GM19395 (cell line): ENCODE measurements around the gene C10orf67.

Experiments
- ATAC-seq: cut with Tn5 transposase; IDR thresholded peaks from one replicate; pipeline ENCODE4 v1.9.1; 2021; ENCODE audit warnings: mild to moderate bottlenecking, moderate library complexity; ENCODE audit not compliant: unreplicated experiment

Gene C10orf67

GRCh38 chr10:23199768-23200511 lies 144.7 kb downstream of the C10orf67 start:
- no peak for ATAC-seq

GRCh38 chr10:23198940-23199767 lies 145.4 kb downstream of the C10orf67 start:
- ATAC-seq: no peak

GRCh38 chr10:23198610-23198939 lies 146.0 kb downstream of the C10orf67 start:
- ATAC-seq: no peak

GRCh38 chr10:23197416-23197861 lies 147.2 kb downstream of the C10orf67 start:
- no peak for ATAC-seq

DNA sequence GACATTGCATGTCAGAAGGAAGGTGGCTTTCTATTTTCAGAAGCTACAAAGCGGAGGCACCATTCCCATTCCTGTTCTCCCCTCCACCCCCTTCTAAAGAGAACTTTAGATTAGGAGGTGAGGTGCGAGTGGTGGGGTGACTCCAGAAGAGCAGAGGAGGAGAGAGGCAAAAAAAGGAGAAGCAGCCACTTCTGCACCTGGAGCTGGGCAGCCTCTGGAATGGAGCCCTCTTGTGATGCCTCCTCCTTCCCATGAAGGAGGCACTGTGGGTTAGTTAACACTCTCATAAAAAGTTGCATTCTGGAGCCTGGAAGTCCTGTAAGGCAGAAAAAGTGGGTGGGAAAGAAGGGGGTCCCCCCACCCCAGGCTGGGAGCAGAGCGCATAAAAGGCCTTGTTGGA lies 147.7 kb downstream of the C10orf67 start:
- no peak for ATAC-seq

DNA sequence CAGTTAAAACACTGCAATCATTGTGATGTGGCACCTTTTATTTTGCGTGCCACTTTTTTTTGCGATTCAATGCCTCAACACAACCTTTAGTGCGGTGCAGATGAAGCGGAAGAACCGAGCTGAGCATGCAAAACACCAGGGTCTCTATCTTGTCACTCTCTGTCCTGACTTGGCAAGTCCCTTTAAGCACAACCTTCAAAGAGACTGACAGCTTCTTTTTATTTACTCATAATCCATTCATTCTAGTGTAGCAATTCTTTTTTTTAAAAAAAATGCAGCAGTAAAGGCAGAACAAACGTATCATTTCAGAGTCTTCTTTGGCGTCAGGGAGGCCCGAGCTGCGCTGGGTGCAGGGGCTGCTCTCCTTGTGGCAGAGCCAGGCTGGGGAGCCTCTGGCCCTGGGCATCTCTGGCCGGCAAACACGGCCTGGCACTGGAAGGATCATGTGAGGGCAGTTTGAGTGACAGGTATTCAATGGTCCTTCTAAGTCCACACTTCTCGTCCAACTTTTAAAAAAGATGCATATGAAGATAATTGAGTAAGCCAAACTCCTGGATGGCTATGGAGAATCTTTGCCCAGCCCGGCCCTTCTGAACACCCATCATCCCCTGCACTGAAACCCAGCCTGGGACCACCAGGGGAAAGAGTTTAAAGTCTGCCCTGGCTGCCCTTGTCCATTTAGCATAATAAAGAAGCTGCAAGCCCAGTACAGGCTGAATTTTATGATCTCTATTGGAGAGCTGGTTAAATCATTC lies 148.6 kb downstream of the C10orf67 start:
- ATAC-seq: no peak

DNA sequence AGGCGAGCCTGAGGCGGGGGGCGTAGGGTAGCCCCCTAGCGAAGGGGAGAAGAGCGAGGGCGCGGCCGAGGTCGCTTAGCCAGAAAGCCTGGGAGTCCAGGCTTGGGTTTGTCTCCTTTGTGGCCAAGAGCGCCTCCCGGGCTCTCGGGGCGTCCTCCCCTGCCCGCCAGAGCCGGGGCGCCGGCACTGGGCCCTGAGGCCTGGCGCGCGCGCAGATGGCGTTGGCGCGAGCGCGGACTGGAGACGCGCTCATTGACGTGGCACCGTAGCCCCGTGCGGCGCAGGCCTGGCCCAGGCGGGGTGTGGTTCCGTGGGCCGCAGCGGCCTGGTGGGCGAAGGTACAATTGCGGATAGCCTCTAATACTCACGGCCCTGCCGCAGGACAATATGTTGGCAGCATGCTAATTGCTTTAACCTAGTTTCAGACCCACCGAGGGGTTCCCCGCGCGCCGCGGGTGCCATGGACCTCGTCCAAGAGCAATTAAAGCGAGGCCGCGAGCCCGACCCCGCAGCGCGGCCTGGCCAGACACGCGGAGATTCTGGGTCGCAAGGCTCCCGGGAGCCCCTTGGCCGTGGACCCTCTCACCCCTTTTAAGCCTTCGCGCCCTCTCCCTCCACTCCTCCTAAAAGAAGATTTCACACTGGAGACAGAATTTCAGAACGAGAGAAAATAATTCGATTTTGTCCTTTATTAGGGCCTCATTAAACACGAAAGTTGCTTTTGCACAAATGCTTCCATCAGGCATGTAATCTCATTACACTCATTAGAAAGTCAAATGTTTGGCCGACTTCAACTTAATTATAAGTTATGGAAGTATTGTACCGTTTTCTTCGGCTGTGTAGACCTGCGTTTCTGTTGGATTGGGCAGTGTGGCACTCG lies 149.4 kb downstream of the C10orf67 start:
- ATAC-seq: no peak

DNA sequence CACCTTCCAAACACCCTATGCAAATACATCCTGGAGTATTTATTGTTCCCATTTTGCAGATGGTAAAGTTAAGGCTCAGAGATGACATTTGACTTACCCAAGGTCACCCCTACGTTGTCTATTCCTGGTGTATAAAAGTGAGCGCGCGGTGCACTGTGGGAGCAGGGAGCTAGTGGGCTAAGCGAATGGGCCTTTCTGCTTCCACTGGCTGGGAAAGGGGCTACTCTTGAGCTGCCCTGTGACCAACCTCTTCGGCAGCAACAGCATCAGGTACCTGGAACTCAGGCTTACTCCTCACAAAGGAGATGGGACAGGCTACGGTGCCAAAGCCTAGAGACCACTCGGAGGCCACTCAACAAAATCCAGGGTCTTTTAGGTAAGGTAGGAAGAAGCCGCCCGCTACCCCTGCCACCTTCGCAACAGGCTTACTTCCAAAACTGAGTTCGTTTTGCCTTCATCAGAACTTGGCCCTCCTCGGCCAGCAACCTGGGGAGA lies 150.1 kb downstream of the C10orf67 start:
- ATAC-seq: no peak

- no peak for ATAC-seq
Observed at GRCh38 chr10:23193435-23194074, 151.0 kb downstream of the C10orf67 start.

- no peak for ATAC-seq
Observed at GRCh38 chr10:23192712-23193434, 151.7 kb downstream of the C10orf67 start.

DNA sequence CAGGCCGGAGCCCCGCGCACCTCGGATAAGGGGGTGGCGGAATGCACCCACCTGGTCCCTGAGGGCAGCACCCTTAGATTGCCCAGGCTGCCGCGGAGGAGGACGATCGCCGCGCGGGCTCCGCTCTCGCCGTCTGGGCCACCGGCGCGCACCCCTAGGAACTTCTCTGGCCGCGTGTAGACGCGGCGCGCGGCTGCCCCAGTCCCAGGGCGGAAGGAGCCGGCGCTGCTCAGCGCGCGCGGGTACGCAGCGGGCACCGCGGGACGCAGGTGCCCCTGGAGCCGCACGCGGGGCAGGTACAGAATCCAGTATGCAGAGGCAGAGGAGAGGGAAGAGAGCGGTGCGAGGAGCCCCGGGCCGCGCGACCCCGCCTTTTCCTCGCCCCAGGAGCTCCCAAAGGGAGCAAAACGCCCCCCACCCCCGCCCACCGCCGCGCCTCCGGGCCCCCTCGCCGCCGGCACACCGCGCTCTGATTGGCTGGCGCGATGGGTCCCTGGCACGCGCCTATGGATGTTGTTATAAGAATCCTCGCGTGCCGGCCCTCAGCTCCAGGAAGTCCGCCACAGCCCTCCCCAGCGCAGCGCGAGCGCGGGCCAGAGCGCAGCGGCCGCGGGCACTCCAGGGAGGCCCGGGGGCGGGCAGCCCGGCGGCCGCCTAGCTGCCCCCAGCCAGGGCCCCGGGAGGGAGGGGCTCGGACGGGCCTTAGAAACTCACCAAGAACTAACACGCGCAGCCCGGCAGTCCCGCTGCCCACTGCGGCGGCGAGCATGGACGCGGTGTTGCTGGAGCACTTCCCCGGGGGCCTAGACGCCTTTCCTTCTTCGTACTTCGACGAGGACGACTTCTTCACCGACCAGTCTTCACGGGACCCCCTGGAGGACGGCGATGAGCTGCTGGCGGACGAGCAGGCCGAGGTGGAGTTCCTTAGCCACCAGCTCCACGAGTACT lies 152.6 kb downstream of the C10orf67 start, which contains the start of gene PTF1A:
Gene PTF1A, plus strand, starts transcription at position 549 of the 948 bp plus-strand sequence. Its CDS starts 219 bp downstream, at position 768.
- ATAC-seq: no peak

DNA sequence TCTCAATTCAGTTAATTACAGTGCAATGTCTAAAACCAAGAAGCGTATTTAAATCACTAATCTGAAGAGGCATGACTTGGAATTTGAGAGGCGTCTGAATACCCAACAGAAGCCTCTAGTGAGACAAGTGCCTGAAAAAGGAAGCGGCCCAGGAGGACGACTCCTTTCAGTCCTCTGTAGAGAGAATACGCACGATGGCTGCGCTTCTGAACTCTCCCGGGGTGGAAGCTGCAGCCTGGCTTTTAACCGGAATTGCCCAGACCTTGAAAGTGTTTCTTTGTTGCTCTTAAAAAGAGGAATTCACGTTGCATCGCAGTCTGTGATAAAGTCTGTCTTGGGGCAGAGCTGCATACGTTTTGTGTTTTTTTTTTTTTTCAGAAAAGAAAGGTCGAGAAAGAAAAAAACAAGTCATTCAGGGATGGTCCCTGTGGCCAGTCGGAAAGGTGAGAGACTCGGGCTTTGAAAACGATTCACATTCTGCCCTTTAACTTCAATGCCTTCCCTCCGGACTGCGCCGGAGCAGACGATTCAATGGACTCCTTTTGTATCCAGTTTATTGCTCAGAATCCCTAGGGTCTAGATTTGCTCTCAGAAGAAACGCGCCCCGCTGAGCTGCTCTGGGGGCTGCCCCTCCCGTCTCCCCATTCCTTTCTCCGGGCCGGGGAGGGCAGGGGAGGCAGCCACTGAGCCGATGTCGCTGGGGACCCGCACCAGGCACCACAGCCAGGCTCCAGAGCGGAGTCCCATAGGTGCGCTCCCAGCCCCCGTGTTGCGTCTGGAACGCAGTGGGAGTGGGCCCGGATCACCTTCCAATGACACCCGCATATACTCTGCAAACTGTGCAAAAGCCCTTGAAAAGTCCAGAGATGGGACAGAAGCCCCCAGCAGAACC lies 153.5 kb downstream of the C10orf67 start:
- no peak for ATAC-seq

- no peak for ATAC-seq
Observed at GRCh38 chr10:23189024-23189423, 155.6 kb downstream of the C10orf67 start.

GRCh38 chr10:23187155-23187554 lies 157.4 kb downstream of the C10orf67 start:
- no peak for ATAC-seq

- no peak for ATAC-seq
Observed at GRCh38 chr10:23186697-23187096, 157.9 kb downstream of the C10orf67 start.

GRCh38 chr10:23186178-23186577 lies 158.4 kb downstream of the C10orf67 start:
- ATAC-seq: no peak

DNA sequence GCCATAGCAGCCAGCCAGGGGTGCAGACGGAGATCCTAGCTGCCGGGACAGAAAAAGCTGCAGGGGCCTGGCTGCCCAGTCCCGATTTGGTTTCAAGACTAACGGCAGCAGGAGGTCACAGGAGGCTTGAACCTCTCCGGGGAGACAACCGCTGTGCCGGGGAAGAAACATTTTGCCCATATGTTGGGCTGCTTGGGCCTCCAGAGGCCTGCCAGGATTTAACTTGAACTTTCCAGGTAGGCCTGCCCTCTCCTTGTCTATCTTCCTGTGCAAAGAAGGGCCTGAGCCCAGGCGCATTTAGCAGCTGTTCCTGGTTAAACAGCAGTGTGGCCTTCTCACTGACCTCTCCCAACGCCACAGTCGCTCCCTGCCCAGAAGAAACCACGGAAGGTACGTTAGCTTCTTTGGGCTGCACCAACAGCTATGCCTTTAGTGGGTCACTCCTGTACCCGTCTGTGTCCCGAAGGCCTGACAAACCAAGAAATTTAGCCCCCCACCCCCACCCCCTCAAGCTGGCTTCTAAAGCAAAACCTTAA lies 169.6 kb downstream of the C10orf67 start:
- ATAC-seq: no peak
